ENCODE data around the gene CABCOCO1. TPM values are rescaled to one million over a fixed set of nuclear protein-coding genes. Genes with fewer than 3 reads are reported as not detected.

Gene CABCOCO1
- total and polyA plus RNA-seq, 9 of the 15 experiments (the other 6 are each of a cell fraction or from before 2014, with no cell fraction given), result 0.04 TPM; not detected in 8

GRCh38 chr10:61616611-61617010 lies 46.1 kb upstream of the CABCOCO1 start:
- H3K27ac ChIP-seq (ENCODE audit: extremely low read depth, low read depth, low read length), result no peak overlapping the region
- FAIRE-seq, result no peak
- H3K36me3 ChIP-seq (ENCODE audit: control insufficient read depth, insufficient read depth, low read length), result no peaks in the 10 kb centered on the region
- H3K9ac ChIP-seq (ENCODE audit: insufficient read depth in 1 of 2, low read depth in 2 of 2, low read length in 2 of 2), result no peak overlapping the region
- DNase-seq (ENCODE audit: extremely low read depth in 1 of 4, low spot score in 3 of 4), result no peak
- H3K9me3 ChIP-seq (replicated peaks; ENCODE audit: control insufficient read depth, insufficient read depth, low read depth, low read length), result no peaks in the 10 kb centered on the region
- H4K20me1 ChIP-seq (replicated peaks; ENCODE audit: control insufficient read depth, insufficient read depth, low read length), result no peaks in the 10 kb centered on the region
- in situ Hi-C loops (cut with MboI) (no loop called here), intact Hi-C loops (cut with micrococcal nuclease) (no loop called here)
- ATAC-seq, result no peak
- H3K4me3 ChIP-seq, result no peak overlapping the region
- H3K79me2 ChIP-seq (ENCODE audit: control insufficient read depth, insufficient read depth, low read length), result no peaks in the 10 kb centered on the region
- H3K9me1 ChIP-seq (ENCODE audit: control insufficient read depth, insufficient read depth, low read length), result no peaks in the 10 kb centered on the region
- CTCF ChIA-PET (ENCODE audit: low intra/inter-chr PET ratio), result no interaction called here
- no TSS peak for BruUV-seq (replicated peaks)
- no peaks in the 10 kb centered on the region for H3K27me3 ChIP-seq (ENCODE audit: control insufficient read depth in 2 of 2, insufficient read depth in 2 of 2, low read length in 2 of 2)
- H2AFZ ChIP-seq (ENCODE audit: low read depth, low read length), result no peak overlapping the region
- WGBS (ENCODE audit: insufficient coverage, low coverage, missing lambda C conversion rate), result 12% methylated on average over 4 of the region's 4 CpGs
- TF ChIP-seq ZBTB40 (IDR thresholded peaks at IDR 0.05) (peak; percentile 90), ZBTB40 (CRISPR knock-in tag; IDR thresholded peaks at IDR 0.05) (peak; percentile 70), ILF3 (IDR thresholded peaks at IDR 0.05; ENCODE audit: borderline replicate concordance) (no peak), MCM3 (IDR thresholded peaks at IDR 0.05) (no peak), HDAC2 (IDR thresholded peaks at IDR 0.05) (no peak), BRD9 (IDR thresholded peaks at IDR 0.05; ENCODE audit: low read depth, partially characterized antibody) (no peak), ZNF507 (tag; conservative IDR thresholded peaks at IDR 0.05) (no peak), ZC3H8 (IDR thresholded peaks at IDR 0.05) (no peak)
- H3K4me1 ChIP-seq (replicated peaks in 1 of 2; ENCODE audit: control insufficient read depth in 2 of 2, insufficient read depth in 2 of 2, low read length in 2 of 2), result no peaks in the 10 kb centered on the region
- no peak overlapping the region for H3K4me2 ChIP-seq (ENCODE audit: insufficient read depth, low read length)
- POLR2A ChIA-PET, result no interaction called here

Data from K562 (cell line).